GM23248 (cell line): ENCODE measurements around the gene VWA1.

ENCODE experiments used
- EZH2 ChIP-seq: fragments of 200-600 bp; sonication (generic); IDR thresholded peaks from 2 replicates; pipeline ENCODE4 v1.6.1; 2018; ENCODE audit warnings: antibody characterized with exemption, mild to moderate bottlenecking; ENCODE audit not compliant: insufficient read depth, poor library complexity, severe bottlenecking
- EZH2phosphoT487 ChIP-seq: fragments of 200-600 bp; sonication (generic); IDR thresholded peaks from 2 replicates; pipeline ENCODE4 v1.6.1; 2018; ENCODE audit warnings: antibody characterized with exemption, moderate library complexity, mild to moderate bottlenecking, low read depth; ENCODE audit not compliant: insufficient read depth

- TF ChIP-seq EZH2 (no peak), EZH2phosphoT487 (no peak)
These were observed 48.1 kb upstream of the VWA1 start for GRCh38 chr1:1387098-1388077.
